Activated effector memory CD4-positive, alpha-beta T cell treated with anti-CD3 and anti-CD28 coated beads, Interleukin-2, amount 50 U/mL, for 16 hours (primary cell): ENCODE measurements around the gene CEP72.
"Not testable (repeated sequence)": the region's sequence is repeated elsewhere in the genome, so short reads cannot be mapped to it uniquely, and the experiment has no call there.

Source experiments
- DNase-seq: peaks from one replicate; pipeline ENCODE4 v3.0.0-alpha.2; 2020

The CEP72 gene

GRCh38 chr5:581266-581665, 30.9 kb upstream of the CEP72 start:
- no peak for DNase-seq

GRCh38 chr5:581941-582340, 30.2 kb upstream of the CEP72 start:
- DNase-seq, result no peak

GRCh38 chr5:582445-582844, 29.7 kb upstream of the CEP72 start:
- DNase-seq, result not testable (repeated sequence)

- no peak for DNase-seq
These were observed 29.1 kb upstream of the CEP72 start for GRCh38 chr5:582936-583635.

- no peak for DNase-seq
These were observed 28.5 kb upstream of the CEP72 start for GRCh38 chr5:583645-584044.

GRCh38 chr5:584216-584615, 27.9 kb upstream of the CEP72 start:
- DNase-seq, result no peak

GRCh38 chr5:584846-585245, 27.3 kb upstream of the CEP72 start:
- no peak for DNase-seq

GRCh38 chr5:585556-585955, 26.6 kb upstream of the CEP72 start:
- no peak for DNase-seq

GRCh38 chr5:585962-586628, 26.0 kb upstream of the CEP72 start:
- DNase-seq, result no peak

GRCh38 chr5:586751-587285, 25.3 kb upstream of the CEP72 start:
- no peak for DNase-seq

- no peak for DNase-seq
These were observed 24.7 kb upstream of the CEP72 start for GRCh38 chr5:587403-587802.

GRCh38 chr5:588406-588995, 23.6 kb upstream of the CEP72 start:
- DNase-seq, result no peak

- no peak for DNase-seq
These were observed 23.0 kb upstream of the CEP72 start for GRCh38 chr5:589173-589572.

- DNase-seq, result no peak
These were observed 22.6 kb upstream of the CEP72 start for GRCh38 chr5:589588-589987.

GRCh38 chr5:590346-590745, 21.8 kb upstream of the CEP72 start:
- no peak for DNase-seq

- no peak for DNase-seq
These were observed 20.4 kb upstream of the CEP72 start for GRCh38 chr5:591746-592145.

- no peak for DNase-seq
These were observed 20.0 kb upstream of the CEP72 start for GRCh38 chr5:592158-592557.

- DNase-seq, result no peak
These were observed 18.6 kb upstream of the CEP72 start for GRCh38 chr5:593511-593910.

- no peak for DNase-seq
These were observed 17.8 kb upstream of the CEP72 start for GRCh38 chr5:594226-594860.

GRCh38 chr5:595285-595875, 16.8 kb upstream of the CEP72 start:
- no peak for DNase-seq

- no peak for DNase-seq
These were observed 14.1 kb upstream of the CEP72 start for GRCh38 chr5:597871-598563.

- DNase-seq, result no peak
These were observed 13.6 kb upstream of the CEP72 start for GRCh38 chr5:598564-598890.
